B cell (primary cell): Measurements from ENCODE around the gene TIE1. TPM values are rescaled to one million over a fixed set of nuclear protein-coding genes. Genes with fewer than 3 reads are reported as not detected.

Source experiments
- ATAC-seq: fragments of 200-7000 bp; cut with Tn5 transposase; one replicate; pipeline ENCODE4 v1.10.0; 2021; ENCODE audit warnings: low read depth, mild to moderate bottlenecking, moderate number of reproducible peaks, moderate library complexity
- CTCF ChIA-PET: fragments of 350-600 bp; sonication (Branson Sonifier 250); formaldehyde crosslinking; loops from one replicate; lab custom pipeline; 2021; ENCODE audit warnings: antibody characterized with exemption, inconsistent platforms; lab: Charles Lee
- POLR2A ChIA-PET: fragments of 350-600 bp; sonication (Branson Sonifier 250); formaldehyde crosslinking; loops from one replicate; lab custom pipeline; 2021; ENCODE audit warnings: antibody characterized with exemption; lab: Charles Lee
- DNase-seq: peaks from one replicate; pipeline ENCODE4 v3.0.0; 2013
- H2AFZ ChIP-seq: 2 replicates; pipeline ENCODE4 v1.6.1; 2012; ENCODE audit warnings: mild to moderate bottlenecking, low read depth, low read length; ENCODE audit not compliant: insufficient read depth, poor library complexity, severe bottlenecking
- H3K27ac ChIP-seq, 2 donors: 1 replicate in 1 of 2; 2 replicates in 1 of 2; pipeline ENCODE4 v1.5.1; 2012 to 2013; ENCODE audit warnings: low read length in 2 of 2, mild to moderate bottlenecking in 2 of 2, moderate library complexity in 1 of 2
- H3K27me3 ChIP-seq, 4 experiments: fragments of 200-600 bp in 1 of 4; sonication (generic) in 1 of 4; replicated peaks in 1 of 4; 1 replicate in 2 of 4; 2 replicates in 2 of 4; pipeline versions ENCODE4 v1.6.1 to v1.7.0; 2013 to 2016; ENCODE audit warnings: low read length in 3 of 4, mild to moderate bottlenecking in 2 of 4, mixed read lengths in 1 of 4, moderate library complexity in 1 of 4; ENCODE audit not compliant: insufficient read depth in 4 of 4, control insufficient read depth in 3 of 4; ENCODE audit errors: control extremely low read depth in 1 of 4
- H3K36me3 ChIP-seq, 2 experiments: replicated peaks in 1 of 2; 1 replicate in 1 of 2; 2 replicates in 1 of 2; pipeline versions ENCODE4 v1.6.1 to v1.7.1; 2013; ENCODE audit warnings: low read length in 1 of 2; ENCODE audit not compliant: insufficient read depth in 2 of 2, control insufficient read depth in 1 of 2; ENCODE audit errors: control extremely low read depth in 1 of 2, extremely low read depth in 1 of 2
- H3K4me1 ChIP-seq, 2 donors: fragments of 200-600 bp in 1 of 2; sonication (generic) in 1 of 2; 1 replicate in 1 of 2; 2 replicates in 1 of 2; pipeline versions ENCODE4 v1.5.1 to v1.6.1; 2013 to 2017; ENCODE audit warnings: low read length in 2 of 2; ENCODE audit not compliant: control insufficient read depth in 2 of 2, insufficient read depth in 2 of 2
- H3K4me2 ChIP-seq: replicated peaks from 2 replicates; pipeline ENCODE3; 2012; ENCODE audit warnings: mild to moderate bottlenecking, low read depth, low read length; ENCODE audit not compliant: poor library complexity, severe bottlenecking
- H3K4me3 ChIP-seq, 5 experiments: fragments of 200-600 bp in 1 of 5; sonication (generic) in 1 of 5; 1 replicate in 3 of 5; 2 replicates in 2 of 5; pipeline versions ENCODE4 v1.5.1 to v1.7.0; 2011 to 2016; ENCODE audit warnings: low read length in 4 of 5, mild to moderate bottlenecking in 4 of 5, low read depth in 2 of 5, control low read depth in 1 of 5, moderate library complexity in 1 of 5; ENCODE audit not compliant: insufficient read depth in 1 of 5; ENCODE audit errors: control extremely low read depth in 1 of 5, extremely low read depth in 1 of 5
- H3K79me2 ChIP-seq: fragments of 200-600 bp; sonication (generic); one replicate; pipeline ENCODE4 v1.6.0; 2016; ENCODE audit warnings: low read length; ENCODE audit not compliant: control insufficient read depth, insufficient read depth
- H3K9ac ChIP-seq: fragments of 200-600 bp; sonication (generic); 2 replicates; pipeline ENCODE4 v1.6.1; 2017; ENCODE audit warnings: mild to moderate bottlenecking, low read length, moderate library complexity
- H3K9me3 ChIP-seq, 3 donors: one replicate each; pipeline versions ENCODE4 v1.6.1 to v1.7.1; 2013; ENCODE audit warnings: low read length in 2 of 3; ENCODE audit not compliant: control insufficient read depth in 2 of 3, insufficient read depth in 1 of 3; ENCODE audit errors: control extremely low read depth in 1 of 3
- H4K20me1 ChIP-seq: 2 replicates; pipeline ENCODE4 v1.6.0; 2012; ENCODE audit warnings: mild to moderate bottlenecking, low read length; ENCODE audit not compliant: insufficient read depth, control insufficient read depth, poor library complexity, severe bottlenecking
- H3K27ac Mint-ChIP-seq: one replicate; pipeline ENCODE4 v1.8.0; 2021; ENCODE audit warnings: mixed read lengths
- H3K27me3 Mint-ChIP-seq: one replicate; pipeline ENCODE4 v1.8.0; 2021; ENCODE audit warnings: mixed read lengths
- H3K4me1 Mint-ChIP-seq: one replicate; pipeline ENCODE4 v1.8.0; 2021; ENCODE audit warnings: mixed read lengths
- H3K4me3 Mint-ChIP-seq: one replicate; pipeline ENCODE4 v1.8.0; 2021; ENCODE audit warnings: mixed read lengths
- H3K9me3 Mint-ChIP-seq: one replicate; pipeline ENCODE4 v1.8.0; 2022; ENCODE audit warnings: mixed read lengths; ENCODE audit not compliant: insufficient read depth
- CTCF ChIP-seq: fragments of 200-600 bp; IDR thresholded peaks from one replicate; pipeline ENCODE4 v1.8.0; 2022; ENCODE audit warnings: antibody characterized with exemption, mild to moderate bottlenecking
- EZH2 ChIP-seq: IDR thresholded peaks from 2 replicates; pipeline ENCODE4 v1.6.1; 2012; ENCODE audit warnings: borderline replicate concordance, low read depth, mild to moderate bottlenecking, moderate library complexity, low read length; ENCODE audit not compliant: insufficient read depth, poor library complexity, severe bottlenecking
- WGBS: methylation state at CpG from one replicate; pipeline ENCODE4 v1.1.5; 2013; ENCODE audit warnings: missing lambda C conversion rate; ENCODE audit not compliant: insufficient coverage; 5-methylcytosine and 5-hydroxymethylcytosine counted together
- intact Hi-C: fragments of 100-400 bp; cut with micrococcal nuclease; formaldehyde crosslinking; loops from one replicate; pipeline ENCODE4 v1.10.0; 2022
- polyA plus RNA-seq: library from polyadenylated mRNA; depleted of rRNA; stranded (reverse); fragments of >200 nt; gene quantifications from 2 replicates; pipeline ENCODE4 v1.2.3, GENCODE V29; 2012
- total RNA-seq, 2 donors: library from RNA; stranded (reverse); fragments of 120-200 nt in 1 of 2; gene quantifications; 1 replicate in 1 of 2; 2 replicates in 1 of 2; pipeline versions ENCODE4 v1.2.3 to v1.2.4, GENCODE V29; 2013 to 2022

The TIE1 gene
- total and polyA plus RNA-seq, 2 donors (not counting 1 experiment from before 2014, with no cell fraction given): 0.10 TPM; not detected in 1

GRCh38 chr1:43308635-43309404 is 8.0 kb downstream of the TIE1 start:
- Histone ChIP-seq H3K27ac (no peak overlapping the region), H3K4me2 (no peak overlapping the region), H3K36me3 (no peaks in the 10 kb centered on the region), H3K9ac (no peak overlapping the region), H3K4me3 (no peak overlapping the region), H4K20me1 (no peaks in the 10 kb centered on the region), H3K27me3 (peaks cover 0 to 3% (median 0%) of the 10 kb centered on the region in 4 experiments), H3K9me3 (no peaks in the 10 kb centered on the region), H2AFZ (no peak overlapping the region), H3K4me1 (no peaks in the 10 kb centered on the region), H3K79me2 (no peaks in the 10 kb centered on the region)
- ATAC-seq (no peak), DNase-seq (no peak)
- intact Hi-C loops: no loop called here
- Mint-ChIP-seq H3K27me3 (peaks cover 12% of the 10 kb centered on the region), H3K4me3 (no peak overlapping the region), H3K4me1 (no peaks in the 10 kb centered on the region), H3K9me3 (no peaks in the 10 kb centered on the region), H3K27ac (no peak overlapping the region)
- WGBS: 95% methylated on average over 19 of the region's 20 CpGs
- TF ChIP-seq EZH2: no peak
- no peak for TF ChIP-seq CTCF
- POLR2A ChIA-PET: no interaction called here
- CTCF ChIA-PET: no interaction called here

GRCh38 chr1:43309405-43310025 is 8.7 kb downstream of the TIE1 start:
- no peak for DNase-seq
- no peak overlapping the region for H3K9ac ChIP-seq
- TF ChIP-seq CTCF: no peak
- TF ChIP-seq EZH2: no peak
- no peaks in the 10 kb centered on the region for H3K4me1 Mint-ChIP-seq
- H3K27me3 ChIP-seq: peaks cover 0 to 3% (median 0%) of the 10 kb centered on the region in 4 experiments
- no peak overlapping the region for H3K27ac ChIP-seq
- POLR2A ChIA-PET: no interaction called here
- H3K36me3 ChIP-seq: no peaks in the 10 kb centered on the region
- H3K27ac Mint-ChIP-seq: no peak overlapping the region
- CTCF ChIA-PET: no interaction called here
- H3K4me2 ChIP-seq: no peak overlapping the region
- no peaks in the 10 kb centered on the region for H4K20me1 ChIP-seq
- no peak overlapping the region for H3K4me3 Mint-ChIP-seq
- H3K79me2 ChIP-seq: no peaks in the 10 kb centered on the region
- H3K4me3 ChIP-seq: no peak overlapping the region
- no peaks in the 10 kb centered on the region for H3K9me3 Mint-ChIP-seq
- H3K9me3 ChIP-seq: no peaks in the 10 kb centered on the region
- H2AFZ ChIP-seq: no peak overlapping the region
- ATAC-seq: no peak
- no peaks in the 10 kb centered on the region for H3K4me1 ChIP-seq
- intact Hi-C loops: no loop called here
- 95% methylated on average over 13 of the region's 13 CpGs for WGBS
- peaks cover 7% of the 10 kb centered on the region for H3K27me3 Mint-ChIP-seq
